NT2/D1 (cell line): Measurements from ENCODE around the gene RIN3.

ENCODE experiments used
- SUZ12 ChIP-seq: IDR thresholded peaks from 2 replicates; pipeline ENCODE4 v1.6.1; 2011; ENCODE audit not compliant: insufficient read length, insufficient read depth; ENCODE audit errors: extremely low read depth
- YY1 ChIP-seq: IDR thresholded peaks from 2 replicates; pipeline ENCODE4 v1.6.1; 2011; ENCODE audit not compliant: insufficient read length, insufficient read depth
- ZNF274 ChIP-seq: IDR thresholded peaks from 2 replicates; pipeline ENCODE4 v1.6.1; 2011; ENCODE audit warnings: mild to moderate bottlenecking, low read depth, low read length

GRCh38 chr14:92493024-92493423 lies 20.6 kb upstream of the RIN3 start:
- TF ChIP-seq ZNF274 (no peak), YY1 (no peak), SUZ12 (no peak)
